Measurements from ENCODE around the gene BTN3A1. TPM values are rescaled to one million over a fixed set of nuclear protein-coding genes. Genes with fewer than 3 reads are reported as not detected.
"Not testable (repeated sequence)": the region's sequence is repeated elsewhere in the genome, so short reads cannot be mapped to it uniquely, and the experiment has no call there.

BTN3A1 gene
- total RNA-seq = 10 to 100 TPM; 13.3 to 15.1 TPM

GRCh38 chr6:26401987-26402658 is at the start of gene BTN3A1:
Gene BTN3A1, plus strand, starts transcription at chr6:26402275. Its CDS starts 3,289 bp downstream, at chr6:26405564.
- ChIA-PET CTCF (no interaction called here), POLR2A (no interaction called here)

- ChIA-PET CTCF (no interaction called here), POLR2A (no interaction called here)
Measured at GRCh38 chr6:26352315-26352714, 49.8 kb upstream of the BTN3A1 start.

GRCh38 chr6:26354162-26354561 is 47.9 kb upstream of the BTN3A1 start:
- ChIA-PET POLR2A (no interaction called here), CTCF (interaction anchor here (0.7 kb wide), 1 partner anchor 241 kb away, joined by 3 read pairs; no protein-coding TSS in a partner anchor)

- ChIA-PET POLR2A (no interaction called here), CTCF (no interaction called here)
Measured at GRCh38 chr6:26355366-26355765, 46.7 kb upstream of the BTN3A1 start.

GRCh38 chr6:26357543-26357942 is 44.5 kb upstream of the BTN3A1 start:
- CTCF ChIA-PET = interaction anchor here (0.7 kb wide), 1 partner anchor 16 kb away, joined by 3 read pairs; no protein-coding TSS in a partner anchor
- POLR2A ChIA-PET = not testable (repeated sequence)

GRCh38 chr6:26358511-26358981 is 43.5 kb upstream of the BTN3A1 start:
- POLR2A ChIA-PET = interaction anchor here (0.6 kb wide), 1 partner anchor 14 kb away, joined by 3 read pairs; no protein-coding TSS in a partner anchor
- CTCF ChIA-PET = interaction anchor here (0.7 kb wide), 1 partner anchor 19 kb away, joined by 3 read pairs; no protein-coding TSS in a partner anchor

- ChIA-PET CTCF (no interaction called here), POLR2A (no interaction called here)
Measured at GRCh38 chr6:26359765-26360164, 42.3 kb upstream of the BTN3A1 start.

- CTCF ChIA-PET = no interaction called here
- POLR2A ChIA-PET = no interaction called here
Measured at GRCh38 chr6:26360451-26361416, 41.3 kb upstream of the BTN3A1 start.

- ChIA-PET CTCF (interaction anchor here (2.2 kb wide), 1 partner anchor 20 kb away, joined by 7 read pairs; no protein-coding TSS in a partner anchor), POLR2A (no interaction called here)
Measured at GRCh38 chr6:26361544-26361943, 40.5 kb upstream of the BTN3A1 start.

- ChIA-PET POLR2A (no interaction called here), CTCF (interaction anchor here (2.2 kb wide), 1 partner anchor 20 kb away, joined by 7 read pairs; no protein-coding TSS in a partner anchor)
Measured at GRCh38 chr6:26362093-26362835, 39.8 kb upstream of the BTN3A1 start.

- ChIA-PET POLR2A (no interaction called here), CTCF (interaction anchor here (1.3 to 2.2 kb wide), 2 partner anchors 21 to 96 kb away, joined by 3 to 7 read pairs; no protein-coding TSS in a partner anchor)
Measured at GRCh38 chr6:26362836-26363220, 39.2 kb upstream of the BTN3A1 start.

GRCh38 chr6:26363882-26364701 is 38.0 kb upstream of the BTN3A1 start:
- CTCF ChIA-PET = interaction anchor here (0.5 to 1.3 kb wide), 2 partner anchors 94 to 204 kb away, joined by 3 read pairs; no protein-coding TSS in a partner anchor
- POLR2A ChIA-PET = no interaction called here

GRCh38 chr6:26365633-26365995 is 36.5 kb upstream of the BTN3A1 start:
- CTCF ChIA-PET = no interaction called here
- POLR2A ChIA-PET = no interaction called here

- ChIA-PET CTCF (interaction anchor here (1.2 kb wide), 1 partner anchor 171 kb away, joined by 3 read pairs; the partner anchor contains the start of gene HMGN4), POLR2A (no interaction called here)
Measured at GRCh38 chr6:26366504-26366903, 35.6 kb upstream of the BTN3A1 start.

GRCh38 chr6:26367114-26367513 is 35.0 kb upstream of the BTN3A1 start:
- CTCF ChIA-PET = interaction anchor here (1.1 to 1.2 kb wide), 2 partner anchors 16 to 171 kb away, joined by 3 read pairs; partner anchors contain the start of genes BTN2A2 and HMGN4

GRCh38 chr6:26371813-26372212 is 30.3 kb upstream of the BTN3A1 start:
- POLR2A ChIA-PET, CTCF ChIA-PET: not testable (repeated sequence)

More at GRCh38 chr6:26367114-26367513, 35.0 kb upstream of the BTN3A1 start:
- POLR2A ChIA-PET = no interaction called here

- ChIA-PET CTCF (no interaction called here), POLR2A (interaction anchor here (0.6 kb wide), 1 partner anchor 14 kb away, joined by 3 read pairs; no protein-coding TSS in a partner anchor)
Measured at GRCh38 chr6:26372308-26373144, 29.5 kb upstream of the BTN3A1 start.

- ChIA-PET CTCF (no interaction called here), POLR2A (no interaction called here)
Measured at GRCh38 chr6:26375270-26375669, 26.8 kb upstream of the BTN3A1 start.

Data from activated CD8-positive, alpha-beta memory T cell treated with anti-CD3 and anti-CD28 coated beads for 36 hours (primary cell).